LNCAP (cell line): ENCODE measurements around the gene DNAJC5G.

Source experiments
- CTCF ChIP-seq: fragments of 450-650 bp; IDR thresholded peaks from 2 replicates; pipeline ENCODE4 v1.5.1; 2017; ENCODE audit warnings: mild to moderate bottlenecking

The DNAJC5G gene, protein sequence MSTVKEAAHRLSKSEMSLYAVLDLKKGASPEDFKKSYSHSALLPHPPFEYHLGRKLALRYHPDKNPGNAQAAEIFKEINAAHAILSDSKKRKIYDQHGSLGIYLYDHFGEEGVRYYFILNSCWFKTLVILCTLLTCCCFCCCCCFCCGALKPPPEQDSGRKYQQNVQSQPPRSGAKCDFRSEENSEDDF

GRCh38 chr2:27275211-27276150 is at the start of gene DNAJC5G:
TSS of gene DNAJC5G (plus strand) at chr2:27275433. CDS start at chr2:27276729, 1,296 bp downstream.
- no peak for TF ChIP-seq CTCF

GRCh38 chr2:27225526-27225925 is 49.7 kb upstream of the DNAJC5G start:
- no peak for TF ChIP-seq CTCF

DNA sequence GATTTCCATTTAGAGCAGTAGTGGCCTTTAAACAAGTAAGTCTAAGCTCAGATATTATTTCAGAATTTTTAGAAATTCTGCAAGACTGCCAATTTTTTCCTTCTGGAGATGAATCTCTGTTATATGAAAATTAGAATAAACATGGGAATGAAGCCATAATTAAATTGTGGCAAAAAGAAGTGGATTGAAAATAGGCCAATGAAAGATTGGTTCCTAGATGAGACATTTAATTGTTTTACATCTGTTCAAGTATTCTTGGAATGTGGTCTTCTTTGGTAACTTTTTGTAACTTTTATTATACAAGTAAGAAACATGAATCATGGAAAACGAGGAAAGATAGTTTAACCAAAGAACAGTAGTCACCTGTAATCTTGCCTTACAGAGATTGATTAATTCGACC is 47.7 kb upstream of the DNAJC5G start:
- no peak for TF ChIP-seq CTCF

DNA sequence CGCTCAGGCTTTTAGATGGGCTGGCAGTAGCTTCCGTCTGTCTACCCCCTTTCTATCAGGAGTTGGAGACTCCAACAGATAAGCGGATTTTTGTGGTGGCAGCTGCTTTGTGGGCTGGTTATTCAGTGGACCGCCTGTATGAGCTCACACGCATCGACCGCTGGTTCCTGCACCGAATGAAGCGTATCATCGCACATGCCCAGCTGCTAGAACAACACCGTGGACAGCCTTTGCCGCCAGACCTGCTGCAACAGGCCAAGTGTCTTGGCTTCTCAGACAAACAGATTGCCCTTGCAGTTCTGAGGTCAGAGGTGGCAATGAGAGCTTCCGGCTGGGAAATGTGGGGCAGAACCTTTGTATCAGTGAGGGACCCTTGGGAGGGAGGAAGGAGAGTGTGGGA is 43.3 kb upstream of the DNAJC5G start:
- TF ChIP-seq CTCF: no peak

- no peak for TF ChIP-seq CTCF
Measured at GRCh38 chr2:27233341-27233740, 41.9 kb upstream of the DNAJC5G start.

- TF ChIP-seq CTCF: no peak
Measured at GRCh38 chr2:27236136-27236535, 39.1 kb upstream of the DNAJC5G start.

DNA sequence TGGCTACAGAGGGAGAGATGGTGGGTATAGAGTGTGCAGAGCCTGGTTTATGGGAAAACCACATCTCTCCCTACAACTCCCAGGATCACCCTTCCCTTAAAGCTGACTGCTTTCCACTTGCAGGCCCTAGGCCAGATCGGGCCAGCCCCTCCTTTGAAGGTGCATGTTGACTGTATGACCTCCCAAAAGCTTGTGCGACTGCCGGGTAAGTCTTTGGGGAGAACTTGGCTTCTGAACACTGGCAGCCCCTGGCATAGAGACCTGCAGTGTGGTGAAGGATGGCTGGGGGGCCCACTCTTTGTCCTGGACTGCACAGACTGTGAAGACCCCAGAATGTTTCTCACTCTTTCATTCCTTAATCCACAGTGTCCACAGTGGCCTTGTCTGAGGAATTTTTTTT is 38.6 kb upstream of the DNAJC5G start:
- no peak for TF ChIP-seq CTCF
